ENCODE measurements around the gene DCD.
"Not testable (repeated sequence)": the region's sequence is repeated elsewhere in the genome, so short reads cannot be mapped to it uniquely, and the experiment has no call there.

The DCD gene

DNA sequence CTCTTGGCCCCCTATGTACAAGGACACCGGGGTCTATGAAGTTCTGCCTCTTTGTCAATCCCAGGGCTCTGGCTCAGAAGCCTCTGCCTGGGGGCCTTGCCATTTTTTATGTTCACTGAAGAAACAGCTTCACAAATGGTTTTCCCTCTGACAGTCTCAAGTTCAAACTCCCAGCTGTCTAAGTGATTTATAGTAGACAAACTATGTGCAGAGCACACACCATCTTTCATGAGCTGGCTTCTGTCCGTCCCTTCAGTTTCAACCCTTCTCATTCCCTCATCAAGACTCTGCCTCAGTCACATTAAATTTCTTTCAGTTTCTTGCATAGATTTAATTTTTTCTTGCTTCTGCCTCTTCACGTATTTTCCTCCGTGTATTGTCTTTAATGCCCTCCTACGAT is 2.7 kb upstream of the DCD start:
- no peak for DNase-seq

GRCh38 chr12:54650409-54650808 is 2.2 kb upstream of the DCD start:
- no peak for DNase-seq

GRCh38 chr12:54649825-54650224 is 1.7 kb upstream of the DCD start:
- DNase-seq = no peak

DNA sequence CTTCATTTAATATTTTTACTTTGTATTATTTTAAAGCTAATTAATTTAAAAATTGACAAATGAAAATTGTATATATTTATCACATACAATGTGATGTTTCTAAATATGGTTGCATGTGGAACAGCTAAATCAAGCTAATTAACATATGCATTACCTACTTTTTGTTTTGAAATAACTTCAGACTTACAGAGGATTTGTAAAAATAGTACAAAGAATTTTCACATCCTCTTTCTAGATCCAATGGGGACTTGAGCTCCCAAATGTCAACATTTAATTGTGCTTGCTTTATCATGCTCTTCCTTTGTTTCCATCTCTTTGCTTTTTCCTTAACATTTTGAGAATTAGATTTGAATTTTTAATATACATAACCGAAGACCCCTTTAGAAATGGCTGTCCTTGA is 6.6 kb downstream of the DCD start:
- DNase-seq = no peak

DNA sequence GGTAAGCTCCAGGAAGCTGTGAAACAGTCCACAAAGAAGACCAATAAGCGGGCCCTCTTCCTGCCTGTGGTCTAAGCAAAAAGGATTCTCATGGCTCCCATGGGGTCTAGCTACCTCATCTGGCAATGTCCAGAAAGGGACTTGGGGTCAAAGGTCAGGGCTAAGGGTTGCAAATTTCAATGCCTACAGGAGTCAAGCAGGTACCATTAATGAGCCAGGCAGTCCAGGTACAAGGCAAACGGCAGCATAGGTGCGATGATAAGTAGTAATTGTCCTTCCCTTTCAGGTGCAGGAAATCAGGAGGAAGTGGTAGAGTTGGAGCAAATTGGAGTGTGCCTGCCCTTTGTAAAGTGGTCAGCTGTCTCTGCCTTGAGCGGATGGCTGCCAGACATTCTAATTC is 7.1 kb downstream of the DCD start:
- no peak for DNase-seq

GRCh38 chr12:54639112-54639511 is 9.1 kb downstream of the DCD start:
- DNase-seq = not testable (repeated sequence)

GRCh38 chr12:54634795-54635194 is 13.4 kb downstream of the DCD start, which contains the start of gene LACRT:
Gene LACRT (minus strand): TSS chr12:54634895. CDS start chr12:54634841, 54 bp downstream.
- DNase-seq = no peak

DNA sequence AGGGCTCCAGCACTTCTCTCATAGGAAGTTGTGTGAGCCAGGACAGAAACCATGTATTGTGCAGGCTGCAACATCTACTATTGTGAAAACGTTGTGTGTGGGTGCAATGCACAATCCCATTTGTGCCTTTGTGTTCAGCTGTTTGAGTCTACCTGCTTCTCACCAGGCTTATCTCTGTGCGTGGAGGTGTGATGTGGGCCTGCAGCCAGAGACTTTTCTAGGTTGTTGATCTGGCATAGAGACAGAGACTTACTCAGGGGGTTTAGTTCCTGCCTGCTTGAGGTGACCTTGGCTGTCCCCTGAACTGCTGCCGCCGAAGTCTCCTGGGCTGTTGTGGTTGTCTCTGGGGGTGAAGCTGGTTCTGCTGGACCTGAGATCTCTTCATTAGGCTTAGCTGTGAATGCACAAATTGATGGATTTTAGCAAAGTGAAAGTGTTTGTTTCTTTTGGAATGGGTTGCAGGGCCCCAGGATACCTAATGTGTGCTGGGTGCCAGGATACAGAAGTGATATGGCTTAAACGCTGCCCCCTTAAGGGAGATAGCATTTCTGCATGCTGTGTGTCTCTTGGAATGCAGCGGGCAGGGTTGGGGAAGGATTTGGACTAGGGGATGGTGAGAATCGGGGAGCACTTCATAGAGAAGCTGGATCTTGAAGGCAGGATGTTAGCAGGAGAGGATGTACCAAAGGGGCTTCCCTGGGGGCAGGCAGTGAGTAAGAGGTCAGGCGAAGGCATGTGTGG is 16.0 kb downstream of the DCD start:
- DNase-seq = no peak

DNA sequence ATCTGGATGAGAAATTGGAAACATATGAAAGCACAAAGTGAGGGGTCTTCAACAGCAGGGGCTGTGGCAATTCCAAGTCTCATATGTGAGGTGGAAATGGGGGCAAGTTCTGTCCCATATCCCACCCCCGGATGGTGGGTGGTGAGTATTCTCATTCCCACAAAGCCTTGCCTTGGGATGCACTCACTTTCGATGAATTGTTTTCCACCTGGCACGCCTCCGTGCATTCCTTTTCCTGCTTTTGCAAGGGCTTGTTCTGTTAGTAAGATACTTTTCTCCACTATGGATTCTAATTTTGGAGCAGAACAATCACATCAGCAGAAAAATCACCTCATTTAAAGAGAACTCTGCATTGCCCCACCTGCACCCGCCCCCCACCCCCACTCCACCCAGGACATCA is 16.6 kb downstream of the DCD start:
- DNase-seq = no peak

DNA sequence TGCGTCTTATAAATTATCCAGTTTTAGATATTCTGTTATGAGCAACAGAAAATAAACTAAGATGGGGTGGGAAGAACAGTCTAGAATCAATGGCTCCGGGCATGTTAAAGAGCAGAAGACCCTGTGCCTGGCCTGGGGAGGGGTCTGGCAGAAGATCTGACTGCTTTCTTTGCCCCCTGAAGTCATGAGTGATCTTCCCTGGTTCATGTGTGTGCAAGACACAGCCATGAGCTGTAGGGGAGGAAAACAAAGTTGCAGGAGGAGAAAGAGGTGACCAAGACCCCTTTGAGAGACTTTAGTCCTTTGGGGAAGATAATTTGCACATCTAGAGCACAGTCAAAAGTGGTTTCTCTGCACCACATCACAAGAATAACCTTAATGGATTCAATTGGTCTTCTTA is 18.2 kb downstream of the DCD start:
- no peak for DNase-seq

DNA sequence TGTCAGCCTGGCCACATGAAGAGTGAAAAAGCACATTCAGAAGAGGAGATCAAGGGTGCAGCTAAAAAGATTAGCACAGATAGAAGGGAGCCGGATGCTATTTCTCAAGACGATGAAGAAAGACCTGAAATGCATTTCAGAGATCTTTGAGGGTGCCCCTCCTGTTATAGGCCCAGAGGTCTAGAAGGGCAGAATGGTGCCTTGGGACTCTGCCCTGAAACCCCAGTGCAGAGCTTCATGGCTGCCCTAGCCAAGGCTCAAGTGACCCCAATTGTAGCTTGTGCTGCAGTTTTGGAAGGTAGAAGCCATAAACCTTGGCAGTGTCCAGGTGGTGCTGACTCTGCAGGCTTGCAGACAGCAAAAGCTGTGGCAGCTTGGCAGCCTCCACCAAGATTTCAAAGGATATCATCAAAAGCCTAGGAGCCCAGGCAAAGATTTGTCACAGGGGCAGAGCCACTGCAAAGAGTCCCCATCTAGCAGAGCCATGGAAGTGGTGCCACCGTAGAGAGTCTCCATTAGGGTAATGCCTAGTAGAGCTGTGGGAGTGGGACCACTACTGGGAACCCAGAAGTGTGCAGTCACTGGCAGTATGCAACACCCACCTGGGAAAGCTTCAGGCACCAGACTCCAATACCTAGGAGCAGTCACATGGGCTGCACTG is 19.8 kb downstream of the DCD start:
- no peak for DNase-seq

DNA sequence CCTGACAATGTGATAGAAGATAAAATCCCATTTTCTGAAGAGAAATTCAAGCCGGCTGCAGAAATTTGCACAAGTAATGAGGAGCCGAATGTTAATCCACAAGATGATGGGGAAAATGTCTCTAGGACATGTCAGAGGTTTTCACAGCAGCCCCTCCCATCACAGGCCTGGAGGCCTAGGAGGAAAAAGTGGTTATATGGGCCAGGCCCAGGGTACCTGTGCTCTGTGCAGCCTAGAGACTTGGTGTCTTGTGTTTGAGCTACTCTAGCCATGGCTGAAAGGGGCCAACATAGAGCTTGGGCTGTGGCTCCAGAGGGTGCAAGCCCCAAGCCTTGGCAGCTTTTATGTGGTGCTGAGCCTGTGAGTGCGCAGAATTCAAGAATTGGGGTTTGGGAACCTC is 20.9 kb downstream of the DCD start:
- no peak for DNase-seq

GRCh38 chr12:54625598-54625997 is 22.6 kb downstream of the DCD start:
- no peak for DNase-seq

DNA sequence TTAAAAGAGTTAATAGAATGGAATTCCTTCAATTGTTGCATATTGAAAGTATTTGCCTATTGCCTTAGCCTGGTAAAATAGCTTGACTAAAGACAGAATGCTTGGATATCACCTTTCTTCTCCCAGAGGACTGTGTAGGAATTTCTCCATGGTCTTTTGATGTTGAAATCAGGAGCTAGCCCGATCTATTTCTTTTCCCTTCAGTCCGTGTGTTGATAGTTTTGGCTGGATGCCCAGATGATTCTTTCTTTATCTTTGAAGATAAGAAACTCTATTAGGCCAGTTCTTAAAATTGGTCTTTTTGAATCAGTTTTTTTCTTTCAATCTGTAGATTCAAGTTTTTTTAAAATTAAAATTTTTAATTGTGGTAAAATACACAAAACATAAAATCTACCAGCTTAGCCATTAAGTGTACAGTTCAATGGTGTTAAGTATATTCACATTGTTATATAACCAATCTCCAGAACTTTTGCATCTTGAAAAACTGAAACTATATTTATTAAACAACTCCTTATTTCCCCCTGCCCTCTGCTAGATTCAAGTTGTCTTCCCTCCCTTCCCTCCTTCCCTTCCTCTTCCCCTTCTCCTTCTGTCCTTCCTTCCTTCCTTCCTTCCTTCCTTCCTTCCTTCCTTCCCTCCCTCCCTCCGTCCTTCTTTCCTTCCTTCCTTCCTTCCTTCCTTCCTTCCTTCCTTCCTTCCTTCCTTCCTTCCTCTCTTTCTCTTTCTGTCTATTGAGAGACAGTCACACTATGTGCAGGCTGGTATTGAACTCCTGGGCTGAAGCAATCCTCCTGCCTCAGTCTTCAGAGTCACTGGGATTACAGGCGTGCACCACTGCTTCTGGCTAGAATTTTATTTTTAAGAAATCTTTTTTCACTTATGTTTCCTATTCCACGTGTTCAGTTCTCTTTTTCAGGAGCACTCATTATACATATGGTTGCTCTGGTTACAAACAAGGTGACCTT is 23.6 kb downstream of the DCD start:
- DNase-seq = no peak

DNA sequence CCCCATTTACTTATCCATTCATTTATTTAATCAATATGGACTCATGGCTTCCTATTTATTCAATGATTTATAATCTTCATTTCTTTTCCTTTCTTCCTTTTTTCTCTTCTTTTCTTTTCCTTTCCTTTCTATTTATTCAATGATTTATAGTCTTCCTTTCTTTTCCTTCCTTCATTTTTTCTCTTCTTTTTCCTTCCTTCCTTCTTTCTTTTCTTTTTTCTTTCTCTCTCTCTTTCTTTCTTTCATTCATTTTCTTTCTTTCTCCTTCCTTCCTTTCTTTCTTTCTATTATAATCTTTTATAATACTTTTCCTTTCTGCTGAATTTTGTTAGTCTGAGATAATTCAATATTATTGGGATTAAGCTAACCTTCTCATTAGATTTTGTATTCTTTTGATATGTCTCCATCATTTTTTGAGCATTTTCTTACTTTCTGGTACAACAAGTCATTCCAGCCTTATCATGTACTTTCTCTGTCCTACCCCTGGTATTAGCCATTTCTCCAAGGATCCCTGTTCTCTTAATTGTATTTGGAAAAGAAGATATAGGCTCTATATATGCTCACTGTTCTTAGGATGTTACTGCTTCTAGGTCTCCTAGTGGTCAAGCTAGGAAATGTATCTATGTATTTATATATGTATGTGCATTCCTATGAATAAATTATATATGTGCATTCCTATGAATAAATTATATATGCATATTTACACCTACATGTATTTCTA is 25.5 kb downstream of the DCD start:
- no peak for DNase-seq

DNA sequence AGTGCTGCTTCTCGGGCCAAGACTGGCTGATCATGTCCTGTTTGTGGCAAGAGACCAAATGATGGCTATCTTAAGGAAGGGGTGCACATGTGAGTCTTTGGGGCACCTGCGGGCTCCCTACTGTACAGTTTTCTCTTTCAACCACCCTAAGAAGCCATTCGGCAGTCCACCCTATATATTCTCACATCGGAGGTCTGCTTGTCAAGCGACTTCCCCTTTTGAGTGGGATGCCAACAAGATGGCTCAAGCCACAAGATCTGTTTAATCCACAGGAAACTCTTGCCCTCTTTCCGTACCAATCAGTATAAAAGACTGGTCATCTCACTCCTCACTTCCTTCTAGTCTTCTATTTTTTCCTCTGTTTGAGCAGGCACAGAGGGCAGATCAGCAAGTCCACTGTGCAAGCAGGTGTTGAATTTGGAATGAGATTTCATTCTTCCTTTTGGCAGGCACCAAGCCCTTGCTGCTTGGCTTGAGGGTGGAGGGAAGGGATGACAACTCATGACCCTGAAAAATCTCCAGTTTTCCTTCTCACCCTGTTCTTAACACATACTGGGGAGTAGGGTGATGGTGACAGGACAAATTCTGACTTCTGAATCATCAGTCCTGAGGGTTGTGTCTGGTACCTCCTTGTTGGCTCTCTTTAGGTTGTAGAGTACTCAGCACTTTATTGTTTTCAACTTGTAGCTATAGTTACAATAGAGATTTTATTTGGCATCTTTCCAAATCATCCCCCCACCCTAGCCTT is 31.1 kb downstream of the DCD start:
- DNase-seq = peak; percentile 35

- no peak for DNase-seq
These were observed 35.9 kb downstream of the DCD start for GRCh38 chr12:54612225-54612750.

GRCh38 chr12:54611715-54612149 is 36.4 kb downstream of the DCD start:
- DNase-seq = no peak

- no peak for DNase-seq
These were observed 39.4 kb downstream of the DCD start for GRCh38 chr12:54608769-54609168.

DNA sequence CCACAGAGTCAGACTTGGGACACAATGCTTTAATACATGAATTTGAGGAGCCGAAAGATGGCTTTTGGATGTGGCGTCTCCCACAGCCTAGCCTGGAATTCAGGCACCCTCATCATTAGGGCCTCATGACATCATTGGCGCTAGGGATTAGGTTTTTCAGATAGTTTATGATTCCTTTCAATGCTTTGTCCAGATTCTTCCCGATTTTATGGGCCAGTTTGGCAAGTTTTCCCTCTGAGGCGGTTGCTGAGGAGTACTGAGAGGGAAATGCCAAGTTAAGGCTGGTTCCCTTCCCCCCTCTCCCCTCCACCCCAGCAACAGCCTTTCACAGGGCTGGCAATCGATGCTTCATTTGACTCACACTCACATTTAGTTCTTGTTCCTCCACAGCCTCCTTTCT is 40.0 kb downstream of the DCD start:
- DNase-seq = no peak

GRCh38 chr12:54606556-54606955 is 41.6 kb downstream of the DCD start:
- DNase-seq = no peak
